Nephron progenitor cell (in vitro differentiated cells): ENCODE results near the gene ZNF500.

Experiments
- DNase-seq: peaks from one replicate; pipeline ENCODE4 v3.0.0; 2021
- H3K27ac Mint-ChIP-seq: 2 replicates; pipeline ENCODE4 v1.8.0; 2021; ENCODE audit warnings: mild to moderate bottlenecking, moderate library complexity, mixed read lengths
- H3K27me3 Mint-ChIP-seq: 2 replicates; pipeline ENCODE4 v1.8.0; 2021; ENCODE audit warnings: mild to moderate bottlenecking, low read depth, mixed read lengths; ENCODE audit not compliant: poor library complexity
- H3K36me3 Mint-ChIP-seq: 2 replicates; pipeline ENCODE4 v1.8.0; 2021; ENCODE audit warnings: low read depth, mixed read lengths
- H3K4me1 Mint-ChIP-seq: 2 replicates; pipeline ENCODE4 v1.8.0; 2021; ENCODE audit warnings: mixed read lengths
- H3K4me3 Mint-ChIP-seq: 2 replicates; pipeline ENCODE4 v1.8.0; 2021; ENCODE audit warnings: mild to moderate bottlenecking, moderate library complexity, mixed read lengths
- H3K9me3 Mint-ChIP-seq: 2 replicates; pipeline ENCODE4 v1.8.0; 2021; ENCODE audit warnings: mild to moderate bottlenecking, moderate library complexity, mixed read lengths
- CTCF ChIP-seq: fragments of 200-600 bp; sonication (generic); IDR thresholded peaks from 2 replicates; pipeline ENCODE4 v1.5.0; 2021; ENCODE audit warnings: antibody characterized with exemption

ZNF500 gene

DNA sequence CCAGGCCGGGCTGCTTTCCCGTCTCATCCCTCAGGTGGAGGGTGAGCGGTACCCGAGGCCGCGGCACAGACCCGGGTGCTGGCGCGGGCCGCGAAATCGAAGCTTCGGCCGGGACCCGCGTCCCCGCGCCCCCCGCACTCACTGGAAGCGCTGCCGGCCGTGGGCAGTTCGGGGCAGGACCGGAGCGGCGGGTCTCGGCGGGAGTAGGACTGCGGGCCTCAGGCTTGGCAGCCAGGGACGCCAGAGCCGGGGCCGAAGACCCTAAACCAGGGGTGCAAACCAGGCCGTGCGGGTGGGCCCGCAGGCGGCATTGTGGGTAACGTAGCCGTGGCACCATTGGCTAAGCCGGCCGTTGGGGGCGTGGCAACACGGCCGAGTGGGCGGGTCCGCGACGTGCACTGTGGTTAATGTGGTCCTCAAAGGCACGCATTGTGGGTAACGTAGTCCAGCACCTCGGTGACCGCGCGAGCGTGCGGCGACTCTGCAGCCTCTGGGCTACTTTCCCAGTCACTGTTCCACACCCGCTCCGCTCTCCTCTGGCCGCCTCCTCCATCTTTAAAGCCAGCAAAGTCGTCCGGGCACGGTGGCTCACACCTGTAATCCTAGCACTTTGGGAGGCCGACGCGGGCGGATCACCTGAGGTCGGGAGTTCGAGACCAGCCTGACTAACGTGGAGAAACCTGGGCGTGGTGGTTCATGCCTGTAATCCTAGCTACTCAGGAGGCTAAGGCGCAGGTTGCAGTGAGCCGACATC, at the start of gene ZNF500:
ZNF500 (minus strand) TSS at position 288 of the 754 bp plus-strand sequence. CDS start 1,184 bp downstream, outside the sequence.
- Mint-ChIP-seq H3K36me3 (peaks cover 6% of the 10 kb centered on the region), H3K27me3 (no peaks in the 10 kb centered on the region), H3K4me1 (peaks cover 25% of the 10 kb centered on the region), H3K9me3 (no peaks in the 10 kb centered on the region), H3K27ac (peak within 1 kb of the TSS; percentile 91), H3K4me3 (peak within 1 kb of the TSS; percentile 88)
- TF ChIP-seq CTCF: no peak
- DNase-seq: peak; percentile 99

GRCh38 chr16:4814542-4815173, 47.7 kb upstream of the ZNF500 start:
- Mint-ChIP-seq H3K36me3 (peaks cover 68% of the 10 kb centered on the region), H3K27ac (no peak overlapping the region), H3K27me3 (no peaks in the 10 kb centered on the region), H3K4me3 (no peak overlapping the region), H3K9me3 (no peaks in the 10 kb centered on the region), H3K4me1 (no peaks in the 10 kb centered on the region)
- DNase-seq: no peak
- no peak for TF ChIP-seq CTCF

GRCh38 chr16:4814046-4814445, 47.1 kb upstream of the ZNF500 start:
- Mint-ChIP-seq H3K27ac (no peak overlapping the region), H3K36me3 (peaks cover 64% of the 10 kb centered on the region), H3K4me1 (no peaks in the 10 kb centered on the region), H3K9me3 (no peaks in the 10 kb centered on the region), H3K27me3 (no peaks in the 10 kb centered on the region), H3K4me3 (no peak overlapping the region)
- TF ChIP-seq CTCF: no peak
- no peak for DNase-seq

- Mint-ChIP-seq H3K4me1 (no peaks in the 10 kb centered on the region), H3K9me3 (no peaks in the 10 kb centered on the region), H3K27ac (no peak overlapping the region), H3K4me3 (no peak overlapping the region), H3K36me3 (peaks cover 58% of the 10 kb centered on the region), H3K27me3 (no peaks in the 10 kb centered on the region)
- no peak for TF ChIP-seq CTCF
- DNase-seq: no peak
These were observed 46.5 kb upstream of the ZNF500 start for GRCh38 chr16:4813251-4814003.

DNA sequence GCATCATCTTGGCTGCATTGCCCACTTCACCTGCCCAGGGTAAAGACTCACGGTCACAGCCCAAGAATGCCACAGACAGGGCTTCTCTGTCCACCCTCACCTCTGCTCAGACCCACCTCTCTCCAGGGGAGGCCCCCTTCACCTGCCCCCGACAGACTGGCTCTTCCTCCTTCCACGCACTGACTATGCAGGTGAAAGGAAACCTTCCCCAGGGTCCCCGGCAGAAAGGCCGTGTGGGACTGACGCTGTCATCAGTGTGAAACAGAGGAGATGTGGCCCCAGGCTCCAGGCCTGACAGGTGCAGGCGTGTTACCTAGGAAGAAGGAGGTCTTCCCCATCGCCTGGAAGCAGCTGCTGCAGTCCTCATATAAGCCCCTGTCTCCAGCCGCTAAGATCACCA, 44.8 kb upstream of the ZNF500 start:
- DNase-seq: no peak
- H3K4me1 Mint-ChIP-seq: no peaks in the 10 kb centered on the region
- H3K27ac Mint-ChIP-seq: peak overlapping the region; percentile 42
- no peak overlapping the region for H3K4me3 Mint-ChIP-seq
- no peak for TF ChIP-seq CTCF
- H3K27me3 Mint-ChIP-seq: no peaks in the 10 kb centered on the region
- H3K9me3 Mint-ChIP-seq: no peaks in the 10 kb centered on the region
- peaks cover 57% of the 10 kb centered on the region for H3K36me3 Mint-ChIP-seq
